ENCODE results near the gene FAM177A1. TPM values are rescaled to one million over a fixed set of nuclear protein-coding genes. Genes with fewer than 3 reads are reported as not detected.
"Not testable (repeated sequence)": the region's sequence is repeated elsewhere in the genome, so short reads cannot be mapped to it uniquely, and the experiment has no call there.

The FAM177A1 gene
- total RNA-seq, 1 donor from 2014 or later = 94.8 TPM

- H3K4me3 Mint-ChIP-seq (ENCODE audit: unreplicated experiment) = no peak overlapping the region
- no peak overlapping the region for H2AFZ ChIP-seq (ENCODE audit: low read depth, low read length)
These were observed 42.4 kb downstream of the FAM177A1 start for GRCh38 chr14:35088514-35088913.

GRCh38 chr14:35094645-35095044 lies 48.6 kb downstream of the FAM177A1 start:
- H3K79me2 ChIP-seq (ENCODE audit: insufficient read depth, low read length); H2AFZ ChIP-seq (ENCODE audit: low read depth, low read length); H3K27ac Mint-ChIP-seq (ENCODE audit: unreplicated experiment); H3K36me3 Mint-ChIP-seq (ENCODE audit: low read depth, unreplicated experiment); H3K4me3 Mint-ChIP-seq (ENCODE audit: unreplicated experiment); H3K4me1 ChIP-seq (ENCODE audit: insufficient read depth, low read length); H3K27me3 ChIP-seq (ENCODE audit: insufficient read depth, low read length); H3K9ac ChIP-seq (ENCODE audit: low read length); H3K9me3 Mint-ChIP-seq (ENCODE audit: unreplicated experiment); FAIRE-seq; H4K20me1 ChIP-seq (ENCODE audit: insufficient read depth, low read length); H3K4me1 Mint-ChIP-seq (ENCODE audit: low read depth, unreplicated experiment); H3K27ac ChIP-seq (ENCODE audit: low read depth, low read length); H3K9me3 ChIP-seq (ENCODE audit: insufficient read depth, low read depth, low read length); H3K4me3 ChIP-seq (ENCODE audit: insufficient read depth, low read depth, low read length); H3K27me3 Mint-ChIP-seq (ENCODE audit: low read depth, unreplicated experiment); H3K4me2 ChIP-seq (ENCODE audit: low read length); DNase-seq (ENCODE audit: low read depth): not testable (repeated sequence)
- peaks cover 14% of the 10 kb centered on the region for H3K36me3 ChIP-seq (ENCODE audit: insufficient read depth, low read length)

More at GRCh38 chr14:35088514-35088913, 42.4 kb downstream of the FAM177A1 start:
- FAIRE-seq (no peak), DNase-seq (ENCODE audit: low read depth) (peak; percentile 29)
- no peak overlapping the region for H3K27ac Mint-ChIP-seq (ENCODE audit: unreplicated experiment)
- Histone ChIP-seq H3K27ac (ENCODE audit: low read depth, low read length) (no peak overlapping the region), H3K4me1 (ENCODE audit: insufficient read depth, low read length) (no peaks in the 10 kb centered on the region), H3K36me3 (ENCODE audit: insufficient read depth, low read length) (peaks cover 13% of the 10 kb centered on the region), H3K79me2 (ENCODE audit: insufficient read depth, low read length) (no peaks in the 10 kb centered on the region), H3K4me2 (ENCODE audit: low read length) (no peak overlapping the region), H4K20me1 (ENCODE audit: insufficient read depth, low read length) (no peaks in the 10 kb centered on the region), H3K4me3 (ENCODE audit: insufficient read depth, low read depth, low read length) (no peak overlapping the region), H3K9ac (ENCODE audit: low read length) (no peak overlapping the region), H3K9me3 (ENCODE audit: insufficient read depth, low read depth, low read length) (no peaks in the 10 kb centered on the region), H3K27me3 (ENCODE audit: insufficient read depth, low read length) (no peaks in the 10 kb centered on the region)
- peaks cover 13% of the 10 kb centered on the region for H3K36me3 Mint-ChIP-seq (ENCODE audit: low read depth, unreplicated experiment)
- H3K27me3 Mint-ChIP-seq (ENCODE audit: low read depth, unreplicated experiment) = no peaks in the 10 kb centered on the region
- TF ChIP-seq EZH2 (IDR thresholded peaks at IDR 0.05; ENCODE audit: insufficient read depth, low read length) (no peak), CTCF (IDR thresholded peaks at IDR 0.05; ENCODE audit: insufficient read depth, low read depth, low read length) (no peak)
- no peaks in the 10 kb centered on the region for H3K9me3 Mint-ChIP-seq (ENCODE audit: unreplicated experiment)
- peaks cover 3% of the 10 kb centered on the region for H3K4me1 Mint-ChIP-seq (ENCODE audit: low read depth, unreplicated experiment)

- Mint-ChIP-seq H3K4me1 (ENCODE audit: low read depth, unreplicated experiment) (no peaks in the 10 kb centered on the region), H3K4me3 (ENCODE audit: unreplicated experiment) (no peak overlapping the region), H3K36me3 (ENCODE audit: low read depth, unreplicated experiment) (peaks cover 20% of the 10 kb centered on the region), H3K27ac (ENCODE audit: unreplicated experiment) (no peak overlapping the region), H3K27me3 (ENCODE audit: low read depth, unreplicated experiment) (no peaks in the 10 kb centered on the region), H3K9me3 (ENCODE audit: unreplicated experiment) (no peaks in the 10 kb centered on the region)
- Histone ChIP-seq H3K79me2 (ENCODE audit: insufficient read depth, low read length) (peaks cover 2% of the 10 kb centered on the region), H2AFZ (ENCODE audit: low read depth, low read length) (no peak overlapping the region), H3K4me1 (ENCODE audit: insufficient read depth, low read length) (no peaks in the 10 kb centered on the region), H3K36me3 (ENCODE audit: insufficient read depth, low read length) (peaks cover 35% of the 10 kb centered on the region), H3K9me3 (ENCODE audit: insufficient read depth, low read depth, low read length) (peaks cover 2% of the 10 kb centered on the region), H4K20me1 (ENCODE audit: insufficient read depth, low read length) (no peaks in the 10 kb centered on the region), H3K4me3 (ENCODE audit: insufficient read depth, low read depth, low read length) (no peak overlapping the region), H3K9ac (ENCODE audit: low read length) (no peak overlapping the region), H3K27ac (ENCODE audit: low read depth, low read length) (no peak overlapping the region), H3K27me3 (ENCODE audit: insufficient read depth, low read length) (no peaks in the 10 kb centered on the region), H3K4me2 (ENCODE audit: low read length) (no peak overlapping the region)
- DNase-seq (ENCODE audit: low read depth) (peak; percentile 27), FAIRE-seq (no peak)
- no peak for TF ChIP-seq EZH2 (IDR thresholded peaks at IDR 0.05; ENCODE audit: insufficient read depth, low read length)
- no peak for TF ChIP-seq CTCF (IDR thresholded peaks at IDR 0.05; ENCODE audit: insufficient read depth, low read depth, low read length)
These were observed 61.8 kb downstream of the FAM177A1 start for GRCh38 chr14:35107866-35108265.

Measured in astrocyte (in vitro differentiated cells and primary cell).